Endothelial cell of umbilical vein (primary cell): Measurements from ENCODE around the gene HOXA4. TPM values are rescaled to one million over a fixed set of nuclear protein-coding genes. Genes with fewer than 3 reads are reported as not detected.

ENCODE experiments used
- BruUV-seq: library from RNA; stranded (reverse); fragments of 400-500 nt; replicated peaks from 2 replicates; lab custom pipeline; 2021; lab: Mats Ljungman, UMichigan
- CTCF ChIA-PET: fragments of 300-600, 350-600 bp; sonication (Branson Sonifier 250); formaldehyde crosslinking; loops from one replicate; lab custom pipeline; 2021; ENCODE audit warnings: antibody characterized with exemption, inconsistent platforms; lab: Charles Lee
- POLR2A ChIA-PET: fragments of 300-600, 350-600 bp; sonication (Branson Sonifier 250); formaldehyde crosslinking; loops from one replicate; lab custom pipeline; 2021; ENCODE audit warnings: antibody characterized with exemption, inconsistent platforms; lab: Charles Lee
- DNase-seq: peaks from one replicate; pipeline ENCODE4 v3.0.0-alpha.2; 2011; ENCODE audit warnings: low read depth, low spot score
- FAIRE-seq: peaks from 2 replicates; lab custom pipeline; 2011; peaks lifted over from hg19 to GRCh38; lab: Jason Lieb, UNC
- H2AFZ ChIP-seq: 2 replicates; pipeline ENCODE4 v1.6.0; 2012; ENCODE audit warnings: low read depth, low read length, control low read depth, inconsistent platforms
- H3K27ac ChIP-seq: 2 replicates; pipeline ENCODE4 v1.5.1; 2011; ENCODE audit warnings: low read depth, mild to moderate bottlenecking, control low read depth, low read length, moderate library complexity; ENCODE audit not compliant: insufficient read depth
- H3K27me3 ChIP-seq, 2 experiments: 2 replicates each; pipeline versions ENCODE4 v1.6.0 to v1.6.1; 2011; ENCODE audit warnings: low read length in 2 of 2, mixed read lengths in 1 of 2; ENCODE audit not compliant: control insufficient read depth in 2 of 2, insufficient read depth in 2 of 2
- H3K36me3 ChIP-seq, 2 experiments: 2 replicates in 1 of 2; 3 replicates in 1 of 2; pipeline ENCODE4 v1.5.1; 2011; ENCODE audit warnings: low read length in 2 of 2, mild to moderate bottlenecking in 1 of 2, moderate library complexity in 1 of 2; ENCODE audit not compliant: control insufficient read depth in 2 of 2, insufficient read depth in 2 of 2; ENCODE audit errors: extremely low read depth in 1 of 2
- H3K4me1 ChIP-seq: 3 replicates; pipeline ENCODE4 v1.5.1; 2011; ENCODE audit warnings: mild to moderate bottlenecking, low read length; ENCODE audit not compliant: control insufficient read depth, insufficient read depth; ENCODE audit errors: extremely low read depth
- H3K4me2 ChIP-seq: 2 replicates; pipeline ENCODE4 v1.6.1; 2011; ENCODE audit warnings: low read length, control low read depth, mixed read lengths; ENCODE audit not compliant: insufficient read depth
- H3K4me3 ChIP-seq, 3 experiments: fragments of 200-600 bp in 1 of 3; sonication (generic), shearing (Covaris generic) in 1 of 3; replicated peaks in 1 of 3; 2 replicates each; pipeline ENCODE4 v1.5.1; 2011 to 2016; ENCODE audit warnings: control low read depth in 3 of 3, low read length in 3 of 3, mild to moderate bottlenecking in 2 of 3, inconsistent platforms in 1 of 3, low read depth in 1 of 3, moderate library complexity in 1 of 3; ENCODE audit not compliant: insufficient read depth in 1 of 3
- H3K79me2 ChIP-seq: 2 replicates; pipeline ENCODE4 v1.6.0; 2012; ENCODE audit warnings: low read length, inconsistent platforms; ENCODE audit not compliant: control insufficient read depth, insufficient read depth
- H3K9ac ChIP-seq: replicated peaks from 2 replicates; pipeline ENCODE3; 2011; ENCODE audit warnings: low read length, control low read depth; ENCODE audit not compliant: insufficient read depth; ENCODE audit errors: extremely low read depth
- H3K9me1 ChIP-seq: replicated peaks from 3 replicates; pipeline ENCODE4 v1.6.0; 2011; ENCODE audit warnings: mild to moderate bottlenecking, low read length; ENCODE audit not compliant: control insufficient read depth, insufficient read depth; ENCODE audit errors: extremely low read depth
- H3K9me3 ChIP-seq: replicated peaks from 2 replicates; pipeline ENCODE4 v1.5.1; 2012; ENCODE audit warnings: low read length, inconsistent platforms; ENCODE audit not compliant: control insufficient read depth, insufficient read depth
- H4K20me1 ChIP-seq: replicated peaks from 2 replicates; pipeline ENCODE3; 2011; ENCODE audit warnings: mild to moderate bottlenecking, low read length; ENCODE audit not compliant: control insufficient read depth, insufficient read depth; ENCODE audit errors: extremely low read depth
- CTCF ChIP-seq, 2 donors: IDR thresholded peaks; 1 replicate in 1 of 2; 2 replicates in 1 of 2; pipeline ENCODE4 v1.5.1; 2011; ENCODE audit warnings: low read length in 2 of 2, mild to moderate bottlenecking in 2 of 2, moderate library complexity in 2 of 2, control low read depth in 1 of 2, inconsistent platforms in 1 of 2, low read depth in 1 of 2; ENCODE audit not compliant: insufficient read depth in 1 of 2; ENCODE audit errors: extremely low read depth in 1 of 2
- EZH2 ChIP-seq: IDR thresholded peaks from 2 replicates; pipeline ENCODE4 v1.6.1; 2012; ENCODE audit warnings: borderline replicate concordance, low read depth, mild to moderate bottlenecking, moderate library complexity, low read length, inconsistent platforms; ENCODE audit not compliant: severe bottlenecking
- FOS ChIP-seq: IDR thresholded peaks from 2 replicates; pipeline ENCODE4 v1.6.1; 2011; ENCODE audit warnings: mild to moderate bottlenecking, low read length, moderate library complexity, borderline replicate concordance; ENCODE audit not compliant: insufficient read depth
- GATA2 ChIP-seq: IDR thresholded peaks from 2 replicates; pipeline ENCODE4 v1.7.0; 2011; ENCODE audit warnings: low read depth, mild to moderate bottlenecking, moderate library complexity, mixed read lengths, low read length; ENCODE audit not compliant: insufficient read length, insufficient read depth
- JUN ChIP-seq: IDR thresholded peaks from 2 replicates; pipeline ENCODE4 v1.6.1; 2011; ENCODE audit warnings: borderline replicate concordance, low read depth; ENCODE audit not compliant: insufficient read length, insufficient read depth
- MAX ChIP-seq: IDR thresholded peaks from 2 replicates; pipeline ENCODE4 v1.6.1; 2011; ENCODE audit not compliant: insufficient read depth, insufficient read length
- MYC ChIP-seq: IDR thresholded peaks from one replicate; pipeline ENCODE4 v1.6.1; 2011; ENCODE audit warnings: mild to moderate bottlenecking, low read depth, low read length
- POLR2A ChIP-seq: IDR thresholded peaks from 2 replicates; pipeline ENCODE4 v1.6.1; 2012; ENCODE audit warnings: low read depth, mild to moderate bottlenecking, control low read depth, low read length
- POLR2AphosphoS5 ChIP-seq: IDR thresholded peaks from 2 replicates; pipeline ENCODE4 v1.6.1; 2012; ENCODE audit warnings: low read depth, mild to moderate bottlenecking, control low read depth, low read length, moderate library complexity; ENCODE audit not compliant: insufficient read depth
- dilution Hi-C: fragments of 300-500 bp; cut with MboI; formaldehyde crosslinking; loops from one replicate; pipeline ENCODE4 v1.15.0; 2019; ENCODE audit warnings: low sequenced_read_pairs; ENCODE audit not compliant: extremely low pct_ligation_motif_present
- intact Hi-C: fragments of 100-400 bp; cut with micrococcal nuclease; formaldehyde crosslinking; loops from one replicate; pipeline ENCODE4 v1.10.0; 2022
- polyA plus RNA-seq, 4 experiments: library from polyadenylated mRNA; depleted of rRNA in 3 of 4; stranded (reverse) in 3 of 4; unstranded in 1 of 4; fragments of >200 nt; gene quantifications; 2 replicates each; pipeline versions ENCODE4 v1.2.1 to v1.2.3, GENCODE V29; 2011 to 2012; ENCODE audit warnings: missing spikeins in 1 of 4
- total RNA-seq: library from RNA; stranded (reverse); gene quantifications from 2 replicates; pipeline ENCODE4 v1.2.3, GENCODE V29; 2021

HOXA4 gene
- total and polyA plus RNA-seq, 2 donors (not counting 3 experiments of a cell fraction or from before 2014, with no cell fraction given), result 4.9 to 8.1 TPM

- no peak for TF ChIP-seq EZH2
- Histone ChIP-seq H3K79me2 (peaks cover 31% of the 10 kb centered on the region), H3K36me3 (no peaks in the 10 kb centered on the region), H3K4me3 (no peak overlapping the region), H3K9me1 (no peaks in the 10 kb centered on the region), H2AFZ (no peak overlapping the region), H4K20me1 (no peaks in the 10 kb centered on the region), H3K9ac (no peak overlapping the region), H3K9me3 (no peaks in the 10 kb centered on the region), H3K4me2 (no peak overlapping the region), H3K4me1 (peaks cover 24% of the 10 kb centered on the region), H3K27me3 (peaks cover 2 to 4% of the 10 kb centered on the region in 2 experiments), H3K27ac (no peak overlapping the region)
- FAIRE-seq, result no peak
- ChIA-PET POLR2A (no interaction called here), CTCF (interaction anchor here (1.8 to 9.6 kb wide), 3 partner anchors 230 to 411 kb away, joined by 4 to 124 read pairs (median 5); partner anchors contain the start of gene SKAP2)
- no TSS peak for BruUV-seq
- dilution Hi-C loops (no loop called here), intact Hi-C loops (no loop called here)
- DNase-seq, result no peak
Observed at GRCh38 chr7:27093184-27093895, 37.2 kb downstream of the HOXA4 start.

GRCh38 chr7:27092819-27093110 is 37.8 kb downstream of the HOXA4 start:
- intact Hi-C loops, result no loop called here
- POLR2A ChIA-PET, result no interaction called here
- DNase-seq, result no peak

More at GRCh38 chr7:27092819-27093110, 37.8 kb downstream of the HOXA4 start:
- H4K20me1 ChIP-seq, result no peaks in the 10 kb centered on the region
- dilution Hi-C loops, result no loop called here
- no peak overlapping the region for H2AFZ ChIP-seq
- no peak overlapping the region for H3K9ac ChIP-seq
- H3K27ac ChIP-seq, result no peak overlapping the region
- peaks cover 19% of the 10 kb centered on the region for H3K4me1 ChIP-seq
- TF ChIP-seq CTCF (IDR thresholded peaks at IDR 0.05; ENCODE audit: extremely low read depth in 1 of 2, insufficient read depth in 1 of 2, low read depth in 1 of 2, low read length in 2 of 2) (no peak), MYC (no peak), EZH2 (no peak), FOS (no peak), POLR2AphosphoS5 (no peak), MAX (no peak), POLR2A (no peak), JUN (no peak), GATA2 (no peak)
- no peak overlapping the region for H3K4me3 ChIP-seq
- peaks cover 25% of the 10 kb centered on the region for H3K79me2 ChIP-seq
- peaks cover 2 to 4% of the 10 kb centered on the region in 2 experiments for H3K27me3 ChIP-seq
- BruUV-seq, result no TSS peak
- no peak for FAIRE-seq
- H3K9me1 ChIP-seq, result no peaks in the 10 kb centered on the region
- H3K36me3 ChIP-seq, result no peaks in the 10 kb centered on the region
- no peak overlapping the region for H3K4me2 ChIP-seq
- H3K9me3 ChIP-seq, result no peaks in the 10 kb centered on the region
- CTCF ChIA-PET, result interaction anchor here (1.8 to 9.6 kb wide), 3 partner anchors 229 to 411 kb away, joined by 4 to 124 read pairs (median 5); partner anchors contain the start of gene SKAP2
